GM21529 (cell line): ENCODE measurements around the gene OCA2.

ENCODE experiments used
- ATAC-seq: cut with Tn5 transposase; IDR thresholded peaks from one replicate; pipeline ENCODE4 v1.9.1; 2021; ENCODE audit not compliant: unreplicated experiment

Gene OCA2

DNA sequence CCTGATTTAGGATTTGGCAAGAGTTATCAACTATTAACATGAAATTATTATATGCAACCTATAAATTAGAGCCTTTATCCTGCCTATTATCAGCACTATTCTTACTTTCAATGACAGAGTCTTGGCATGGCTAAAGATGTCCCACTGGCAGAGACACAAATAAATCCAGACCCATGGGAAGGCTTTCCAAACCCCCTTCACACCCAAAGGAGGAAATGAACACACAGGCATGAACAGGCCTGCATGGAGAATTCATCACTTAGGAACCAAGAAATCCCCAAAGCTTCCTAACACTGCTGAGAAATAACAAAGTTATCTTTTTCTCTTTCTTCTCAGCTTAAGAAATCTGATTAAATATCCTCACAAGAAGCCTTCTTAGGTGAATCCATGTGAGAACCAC, 213.9 kb downstream of the OCA2 start:
- ATAC-seq: no peak

DNA sequence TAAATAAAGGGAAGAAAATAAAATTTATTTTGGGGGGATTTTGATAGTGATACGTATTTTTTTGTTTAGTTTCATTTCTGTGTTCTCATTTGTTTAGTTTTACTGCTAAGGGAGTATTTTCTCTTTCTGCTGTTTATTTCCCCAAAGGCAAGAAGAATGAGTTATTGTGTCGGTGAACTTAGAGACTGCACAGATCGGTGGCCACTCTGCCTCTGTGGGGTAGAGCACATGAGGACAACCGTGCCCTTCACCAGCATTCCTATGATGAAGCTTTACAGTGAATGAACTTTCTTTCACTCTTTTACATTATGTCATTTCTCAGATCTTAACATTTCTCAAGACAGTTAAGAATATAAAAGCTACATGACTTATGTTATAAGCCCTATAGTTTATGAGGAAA, 214.4 kb downstream of the OCA2 start:
- ATAC-seq: no peak

DNA sequence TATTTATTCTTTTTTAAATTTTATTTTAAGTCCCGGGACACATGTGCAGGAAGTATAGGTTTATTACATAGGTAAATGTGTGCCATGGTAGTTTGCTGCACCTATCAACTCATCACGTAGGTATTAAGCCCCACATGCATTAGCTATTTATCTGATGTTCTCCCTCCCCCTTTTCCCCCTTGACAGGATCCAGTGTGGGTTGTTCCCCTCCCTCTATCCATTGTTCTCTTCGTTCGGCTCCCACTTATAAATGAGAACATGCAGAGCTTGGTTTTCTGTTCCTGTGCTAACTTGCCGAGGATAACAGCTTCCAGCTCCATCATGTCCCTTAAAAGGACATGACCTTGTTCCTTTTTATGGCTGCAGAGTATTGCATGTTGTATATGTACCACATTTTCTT, 220.3 kb downstream of the OCA2 start:
- no peak for ATAC-seq

DNA sequence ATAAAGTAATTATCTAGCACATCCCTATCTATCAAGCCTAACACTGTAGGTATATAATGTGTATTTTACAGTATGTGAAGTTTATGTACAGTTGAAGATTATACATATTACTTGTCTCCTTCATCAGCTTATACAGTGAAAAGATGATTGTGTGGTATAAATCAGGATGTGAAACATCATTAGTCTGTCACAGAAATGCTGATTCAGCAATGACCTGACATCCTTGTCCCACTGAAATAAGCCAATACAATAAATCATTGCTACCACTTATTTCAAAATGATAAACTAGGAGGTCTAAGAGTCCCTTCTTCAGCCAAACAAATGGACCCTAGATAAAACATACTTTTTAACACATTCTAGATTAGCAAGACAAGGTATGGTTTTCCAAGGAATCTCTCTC, 225.3 kb downstream of the OCA2 start:
- no peak for ATAC-seq

DNA sequence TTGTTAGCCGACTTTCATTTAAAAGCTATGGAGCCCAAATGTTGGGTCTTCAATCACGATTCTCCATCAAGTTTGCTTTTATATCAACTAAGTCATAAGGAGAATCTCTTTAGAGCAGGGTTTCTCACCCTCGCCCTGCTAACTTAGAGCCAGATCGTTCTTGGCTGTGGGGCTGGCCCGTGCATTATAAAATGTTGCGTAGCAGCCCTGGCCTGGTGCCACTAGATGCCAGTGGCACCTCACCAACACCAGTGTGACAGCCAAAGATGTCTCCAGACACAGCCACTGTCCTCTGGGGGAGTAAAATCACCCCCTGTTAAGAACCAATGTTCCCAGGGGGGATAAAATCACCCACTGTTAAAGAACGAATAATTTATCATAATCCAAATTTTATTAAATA, 226.1 kb downstream of the OCA2 start:
- ATAC-seq: no peak

DNA sequence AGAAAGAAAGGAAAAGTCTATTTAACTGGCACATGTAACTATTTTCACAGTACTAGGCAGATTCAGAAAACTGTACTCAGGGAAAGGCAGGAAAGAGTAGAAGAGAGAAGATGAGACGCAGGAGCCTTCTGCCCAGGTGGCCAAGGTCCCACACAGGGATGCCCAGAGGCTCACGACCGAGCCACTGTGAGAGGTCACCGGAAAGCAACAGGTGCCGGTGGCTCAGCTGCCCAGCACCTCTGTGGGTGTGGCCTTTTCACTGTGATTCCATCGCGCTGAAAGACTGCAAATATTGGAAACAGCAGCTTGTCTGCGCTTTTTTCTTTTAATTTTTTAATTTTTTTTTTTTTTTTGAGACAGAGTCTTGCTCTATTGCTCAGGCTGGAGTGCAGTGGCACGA, 226.8 kb downstream of the OCA2 start:
- ATAC-seq: no peak

DNA sequence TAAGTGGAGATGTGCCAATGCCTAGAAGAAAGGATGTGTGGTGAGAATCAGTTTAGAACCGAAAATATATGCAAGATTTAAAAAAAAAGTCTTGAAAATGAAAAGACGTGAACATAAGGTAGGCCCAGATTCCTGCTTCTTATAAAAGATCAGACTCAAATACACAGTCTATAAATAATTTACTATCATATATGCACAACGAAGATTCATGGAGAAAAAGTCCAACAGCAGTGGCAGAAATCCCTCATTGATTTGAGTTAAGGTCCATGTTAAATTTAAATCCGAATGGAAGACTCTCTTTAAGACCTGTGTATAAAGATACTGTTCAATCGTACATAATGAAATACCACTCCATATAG, 227.2 kb downstream of the OCA2 start:
- no peak for ATAC-seq

DNA sequence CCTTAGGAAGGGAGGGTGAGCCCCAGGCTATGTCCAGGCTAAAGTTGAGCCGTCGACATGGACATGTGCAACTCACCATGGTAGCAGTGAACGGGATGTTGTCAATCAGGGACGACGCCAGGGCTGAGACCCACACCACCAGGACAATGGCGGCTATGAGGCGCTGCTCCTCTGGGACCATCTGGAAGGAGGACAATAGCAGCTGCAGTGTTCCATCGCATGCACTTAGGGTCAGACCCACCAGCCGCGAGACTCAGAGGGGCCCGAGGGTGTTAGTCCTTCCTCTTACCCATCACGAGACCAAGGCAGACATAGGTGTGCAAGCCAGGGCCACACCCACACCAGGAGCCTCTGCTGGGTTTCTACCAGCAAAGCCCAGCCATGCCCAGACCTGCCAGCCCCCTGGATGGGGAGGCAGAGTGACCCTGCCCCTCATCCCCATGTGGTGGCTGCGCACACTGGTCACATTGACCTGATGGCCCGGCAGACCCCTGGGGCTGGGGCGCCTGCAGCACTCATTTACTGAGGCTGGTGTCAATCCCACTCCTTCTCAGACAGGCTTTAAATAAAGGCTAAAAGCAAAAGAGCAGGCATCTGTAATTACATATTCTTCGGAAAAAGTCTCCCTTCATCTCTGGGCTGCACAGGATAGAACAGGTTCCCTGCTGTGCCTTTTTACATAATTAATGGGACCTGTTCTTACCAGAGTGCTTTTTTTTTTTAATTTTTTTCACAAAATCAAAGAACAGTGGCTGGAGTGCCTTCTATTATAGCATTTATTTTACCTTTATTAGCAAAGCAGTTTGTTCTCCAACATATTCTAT, 227.8 kb downstream of the OCA2 start:
- ATAC-seq: no peak

DNA sequence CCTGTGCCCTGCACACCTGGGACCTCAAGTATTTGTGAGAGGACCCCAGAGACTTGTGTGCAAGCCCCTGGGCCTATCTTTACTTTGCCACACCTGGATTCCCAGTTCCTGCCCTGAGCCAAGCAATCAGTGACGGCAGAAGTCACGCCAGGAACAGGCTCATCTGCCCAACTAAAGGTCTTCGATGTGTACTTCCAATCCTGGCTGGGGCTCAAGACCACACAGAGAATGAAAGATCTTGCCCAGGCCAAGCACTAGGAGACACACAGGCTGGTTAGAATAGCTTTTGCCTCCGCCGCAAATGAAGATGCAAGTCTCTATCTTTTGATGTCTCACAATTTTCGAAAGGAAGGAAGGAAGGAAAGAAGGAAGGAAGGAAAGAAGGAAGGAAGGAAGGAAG, 228.8 kb downstream of the OCA2 start:
- ATAC-seq: no peak

DNA sequence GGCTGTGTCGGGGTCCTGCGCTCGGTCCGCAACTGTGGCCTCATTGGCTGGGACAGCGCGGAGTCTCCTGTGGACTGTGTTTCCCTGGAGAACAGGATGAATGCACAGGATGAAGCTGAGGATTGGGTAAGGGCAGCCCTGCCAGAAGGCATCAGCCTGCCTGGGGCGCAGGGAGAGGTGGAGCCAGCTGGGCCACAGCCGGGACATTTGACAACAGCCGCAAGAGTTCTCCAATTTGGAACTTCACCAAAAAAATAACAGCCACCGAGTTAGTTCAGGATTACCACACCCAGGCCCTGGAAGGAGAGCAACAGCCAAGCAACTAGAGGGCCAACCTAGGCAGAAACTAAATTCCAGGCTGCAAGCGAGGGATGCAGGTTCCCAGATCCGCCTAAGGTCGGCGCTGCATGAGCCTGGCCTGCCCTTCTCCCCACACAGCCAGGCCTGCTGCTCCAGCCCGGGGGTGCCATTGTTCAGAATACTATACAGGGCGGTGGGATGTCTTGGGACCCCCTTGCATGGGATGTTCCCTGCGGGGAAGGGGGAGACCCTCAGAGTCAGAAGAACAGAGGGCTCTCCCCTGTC, 229.3 kb downstream of the OCA2 start:
- ATAC-seq: no peak

DNA sequence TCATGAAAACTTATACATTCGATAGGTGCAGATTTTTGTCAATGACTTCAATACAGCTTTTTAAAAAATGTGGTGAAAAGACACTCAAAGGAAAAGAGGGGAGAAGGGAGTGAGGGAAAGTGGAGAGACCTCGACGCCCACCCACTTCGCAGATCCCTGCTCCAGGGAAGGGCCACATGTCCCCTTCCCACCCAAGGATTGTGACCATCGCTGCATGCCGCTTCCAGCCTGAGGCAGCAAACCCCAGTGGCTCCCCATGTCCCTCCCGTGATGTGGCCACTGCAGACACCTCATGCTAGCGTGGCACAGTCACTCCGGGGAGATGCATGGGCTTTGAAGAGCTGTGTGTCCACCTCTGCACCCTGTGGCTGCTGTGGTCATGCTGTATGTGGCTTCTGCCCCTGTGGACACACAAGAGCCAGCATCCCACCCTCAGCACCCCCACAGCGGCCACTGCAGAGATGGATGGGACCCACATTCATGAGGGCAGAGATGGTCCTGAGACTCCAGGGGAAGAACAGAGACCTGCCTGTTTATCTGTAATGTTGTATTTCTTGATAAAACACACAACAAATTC, 230.2 kb downstream of the OCA2 start:
- ATAC-seq: no peak

DNA sequence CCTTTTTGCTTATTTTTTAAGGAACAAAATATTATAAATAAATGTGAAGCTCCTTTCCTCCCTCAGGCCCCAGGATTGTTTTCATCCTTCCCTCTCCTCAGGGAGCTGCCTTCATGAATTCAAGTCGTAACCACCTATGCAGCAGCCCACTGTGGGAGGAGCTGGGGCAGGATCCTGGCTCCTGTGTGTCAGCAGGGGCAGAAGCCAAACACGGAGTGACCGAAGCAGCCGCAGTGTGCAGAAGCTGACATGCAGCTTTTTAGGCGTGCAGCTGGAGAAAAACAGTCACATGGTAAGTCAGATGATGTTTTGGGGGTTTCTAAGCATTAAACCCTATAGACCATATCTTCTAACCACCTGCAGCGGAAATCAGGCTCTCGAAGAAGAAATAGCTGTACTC, 231.3 kb downstream of the OCA2 start:
- no peak for ATAC-seq

DNA sequence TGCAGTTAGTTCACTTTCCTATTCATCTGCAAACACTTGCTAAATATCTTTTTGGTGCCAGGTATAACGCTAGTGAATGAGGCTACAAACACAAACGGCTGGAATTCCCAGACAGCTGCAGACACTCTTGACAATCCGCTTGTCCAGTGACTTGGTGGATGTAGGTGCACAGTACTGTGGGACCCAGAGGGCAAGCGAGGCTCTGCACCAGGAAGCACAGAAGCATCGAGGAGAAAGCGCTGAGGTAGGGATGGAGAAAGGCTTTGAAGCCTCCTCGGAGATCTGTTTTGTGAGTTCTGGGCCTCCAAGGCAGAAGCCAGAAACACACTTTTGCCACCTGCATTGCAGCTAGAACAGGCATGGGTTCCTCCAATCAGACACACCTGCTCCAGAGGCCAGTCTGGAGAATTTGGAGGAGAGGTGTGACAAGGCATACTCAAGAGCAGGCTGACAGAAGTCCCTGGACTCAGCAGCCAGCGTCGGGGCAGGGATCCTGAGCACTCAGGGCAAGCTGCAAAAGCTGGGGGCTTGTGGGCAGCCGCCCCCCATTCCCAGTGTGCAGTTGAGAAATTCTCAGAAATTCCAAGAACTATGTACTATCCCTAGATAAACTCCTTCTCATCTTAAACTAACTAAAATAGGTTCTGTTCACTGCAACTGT, 232.5 kb downstream of the OCA2 start:
- ATAC-seq: no peak

DNA sequence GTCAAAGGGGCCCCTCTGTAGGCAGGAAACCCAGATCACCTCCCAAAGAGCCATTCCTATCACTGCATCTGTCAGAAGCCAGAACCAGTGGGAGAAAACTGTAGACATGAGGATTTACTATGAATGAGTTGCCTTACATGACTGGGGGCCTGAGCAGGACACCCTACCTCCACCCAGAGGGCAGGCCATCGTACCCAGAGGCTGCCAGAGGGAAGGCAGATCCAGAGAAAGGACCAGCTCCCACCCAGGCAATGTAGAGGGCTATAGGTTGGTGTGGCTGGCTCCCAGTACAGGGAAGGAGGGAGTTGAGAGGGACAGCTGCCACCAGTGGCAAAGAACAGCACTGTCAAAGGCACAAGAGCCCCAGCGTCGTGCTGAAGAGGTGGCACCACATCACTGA, 233.2 kb downstream of the OCA2 start:
- ATAC-seq: no peak

DNA sequence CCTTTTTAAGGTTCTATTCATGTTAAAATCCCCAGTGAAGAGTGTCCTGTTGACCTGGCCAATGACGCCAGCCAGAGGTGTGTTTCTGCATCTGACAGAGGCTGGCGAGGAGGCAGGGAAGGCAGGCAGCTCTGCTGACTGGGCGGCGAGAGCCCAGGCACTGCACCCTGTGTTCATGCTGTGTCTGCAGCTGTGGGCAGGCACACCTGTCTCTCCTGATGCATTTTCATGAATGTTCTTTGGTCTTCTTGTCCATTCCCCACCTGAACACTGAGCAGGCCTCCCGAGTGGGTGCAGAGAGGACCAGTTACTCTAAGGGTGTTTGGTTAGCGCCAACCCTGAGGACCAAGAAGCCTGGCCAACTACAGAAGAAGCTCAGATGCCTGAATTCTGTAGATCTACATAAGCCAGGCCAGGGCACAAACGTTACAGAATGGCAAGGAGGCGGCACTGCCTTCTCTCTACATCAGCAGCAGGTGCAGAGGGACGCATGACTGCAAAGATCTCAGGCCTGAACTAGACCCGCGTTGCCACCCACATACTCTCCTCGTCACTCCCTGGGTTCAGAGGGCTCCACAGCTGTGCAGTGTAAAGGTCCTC, 233.7 kb downstream of the OCA2 start:
- ATAC-seq: no peak

DNA sequence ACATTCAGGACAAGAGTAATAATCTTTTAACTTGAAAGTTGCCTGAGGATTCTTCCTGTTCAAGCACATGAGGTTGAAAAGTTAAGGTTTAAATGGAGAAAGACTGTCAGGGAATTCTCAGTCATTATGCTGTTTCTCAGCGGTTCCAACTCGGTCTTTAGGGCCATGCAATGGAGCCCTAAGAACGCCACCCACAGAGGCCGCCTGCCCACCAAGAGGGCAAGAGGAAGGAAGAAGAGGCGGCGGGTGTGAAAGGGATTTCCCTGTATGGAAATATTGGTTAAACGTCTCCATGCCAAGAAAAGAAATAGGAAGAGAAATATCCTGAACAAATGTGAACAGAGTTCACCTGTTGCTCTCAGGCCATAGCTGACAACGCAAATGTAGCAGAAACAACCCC, 234.4 kb downstream of the OCA2 start:
- no peak for ATAC-seq

DNA sequence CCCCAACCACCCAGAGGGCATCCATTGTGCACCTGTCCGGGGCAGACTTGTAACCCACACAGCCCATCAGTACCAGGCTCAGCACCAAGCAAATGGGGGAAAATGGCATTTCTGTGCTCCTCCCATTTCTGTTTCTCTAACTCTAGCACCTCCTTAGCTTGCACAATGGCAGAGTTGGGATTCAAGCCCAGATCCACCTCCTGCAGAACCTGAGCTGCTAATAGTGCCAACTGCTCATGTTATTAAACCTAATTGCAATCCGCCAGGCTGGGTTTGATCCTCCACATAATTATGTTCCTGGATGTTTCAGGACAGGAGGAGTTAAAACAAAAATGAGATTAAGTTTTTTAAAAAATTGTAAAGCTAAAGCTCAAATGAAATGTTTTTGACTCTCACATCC, 235.0 kb downstream of the OCA2 start:
- no peak for ATAC-seq

DNA sequence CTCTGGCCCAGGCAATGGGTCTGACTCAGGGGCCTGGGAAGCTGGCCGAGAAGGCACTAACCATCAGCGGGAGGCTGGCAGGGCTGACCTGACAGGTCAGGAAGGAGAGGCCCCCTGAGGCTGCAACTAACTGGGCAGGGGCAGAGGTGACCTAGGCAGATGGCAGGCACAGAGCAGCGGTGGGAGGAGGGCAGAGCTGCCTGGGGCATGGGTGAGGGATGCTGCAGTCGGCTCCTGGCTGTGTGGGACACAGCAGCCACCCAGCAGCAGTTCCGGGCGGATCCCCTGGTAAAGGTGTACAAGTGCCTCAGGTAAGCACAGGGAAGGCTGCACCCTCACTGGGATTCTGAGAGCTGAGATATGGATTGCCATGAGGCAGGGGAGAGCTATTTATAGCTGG, 236.1 kb downstream of the OCA2 start:
- no peak for ATAC-seq

DNA sequence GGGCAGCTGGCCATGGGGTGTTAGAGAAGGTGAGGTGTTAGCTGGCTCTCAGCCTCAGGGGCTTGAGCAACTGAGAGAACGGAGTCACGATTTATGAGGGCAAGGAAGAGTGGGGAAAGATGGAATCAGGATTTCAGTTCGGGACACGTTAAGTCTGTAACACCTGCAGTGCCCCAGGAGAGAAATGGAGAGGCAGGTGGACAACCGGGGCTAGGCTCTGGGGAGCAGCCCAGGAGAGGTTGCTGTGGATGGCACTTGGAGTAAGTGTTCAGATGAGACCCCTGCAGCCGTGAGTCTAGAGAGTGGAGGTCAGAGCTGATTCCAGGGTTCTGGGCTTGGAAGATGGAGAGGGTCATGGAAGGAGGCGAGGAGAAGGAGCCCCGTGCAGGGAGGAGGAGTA, 237.9 kb downstream of the OCA2 start:
- ATAC-seq: no peak

DNA sequence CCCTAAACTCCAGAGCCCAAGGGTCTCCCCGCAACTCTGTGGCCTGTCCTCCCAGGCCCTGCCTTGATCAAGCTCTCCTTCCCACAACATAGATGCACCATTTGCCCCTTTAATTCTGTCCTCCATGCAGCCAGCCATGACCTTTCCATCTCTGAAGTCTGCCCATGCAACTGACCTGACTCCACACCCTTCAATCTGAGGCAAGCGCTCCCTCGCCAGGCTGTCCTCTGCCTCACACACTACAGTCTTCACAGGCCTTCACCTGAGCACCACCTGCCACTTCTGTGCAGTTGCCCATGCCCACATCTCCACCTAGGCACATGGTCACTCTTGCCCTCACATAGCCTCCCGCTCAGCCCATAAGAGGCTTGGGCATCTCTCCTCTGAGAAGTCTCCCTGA, 244.0 kb downstream of the OCA2 start:
- no peak for ATAC-seq

DNA sequence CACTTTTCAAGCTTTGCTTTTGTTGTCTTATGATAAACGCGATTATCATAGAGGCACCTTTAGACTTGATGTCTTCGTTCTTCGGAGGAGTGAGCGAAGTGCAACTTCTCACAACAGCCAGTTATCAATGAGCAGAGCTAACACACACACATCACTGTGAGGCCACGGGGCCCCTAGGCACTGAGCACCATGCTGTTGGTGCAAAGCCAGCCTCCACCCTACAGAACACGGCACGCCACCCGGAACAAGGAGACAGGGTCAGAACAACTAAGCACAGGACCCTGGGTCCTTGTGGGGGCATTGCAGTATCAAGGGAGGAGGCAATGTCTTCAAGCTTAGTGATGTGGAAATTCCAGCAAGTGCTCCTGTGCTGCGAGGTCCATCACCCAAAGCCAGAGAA, 244.5 kb downstream of the OCA2 start:
- ATAC-seq: no peak
